ENCODE data around the gene EGR1.

GRCh38 chr5:138517437-138517836 lies 52.2 kb downstream of the EGR1 start:
- TF ChIP-seq CTCF (IDR thresholded peaks at IDR 0.05) = no peak
- no peak for TF ChIP-seq POLR2A (IDR thresholded peaks at IDR 0.05)
- no peak for TF ChIP-seq EP300 (IDR thresholded peaks at IDR 0.05)

All from stomach (tissue), 4 donors.